ENCODE data around the gene PADI6.
A peak's percentile ranks its signal among the peaks of the same experiment; 100 is the strongest.

Gene PADI6

GRCh38 chr1:17425806-17426600 lies 54.0 kb downstream of the PADI6 start:
- H3K4me3 ChIP-seq (ENCODE audit: low read length), result no peak overlapping the region
- H3K36me3 ChIP-seq (ENCODE audit: control insufficient read depth, insufficient read depth, low read length), result peaks cover 33% of the 10 kb centered on the region
- no peak overlapping the region for H3K27ac ChIP-seq (ENCODE audit: low read depth, low read length)
- H3K23ac ChIP-seq (ENCODE audit: low read length), result no peak overlapping the region
- no peak overlapping the region for H2BK5ac ChIP-seq (ENCODE audit: low read length)
- H4K5ac ChIP-seq (ENCODE audit: low read length), result no peak overlapping the region
- H4K8ac ChIP-seq (ENCODE audit: low read depth, low read length), result no peak overlapping the region
- no peak overlapping the region for H3K9ac ChIP-seq (ENCODE audit: low read length)
- no peak overlapping the region for H3K18ac ChIP-seq (ENCODE audit: low read length)
- H2BK120ac ChIP-seq (ENCODE audit: low read depth, low read length), result no peak overlapping the region
- no peak overlapping the region for H3K4ac ChIP-seq (ENCODE audit: low read depth, low read length)
- no peak overlapping the region for H3K4me2 ChIP-seq (ENCODE audit: low read length)
- H3K79me2 ChIP-seq (ENCODE audit: control insufficient read depth, insufficient read depth, low read length), result peaks cover 75% of the 10 kb centered on the region
- DNase-seq, result no peak
- H3K27me3 ChIP-seq (ENCODE audit: insufficient read depth, low read length, poor library complexity), result no peaks in the 10 kb centered on the region
- H3K79me1 ChIP-seq (ENCODE audit: low read length), result peaks cover 30% of the 10 kb centered on the region
- H2BK15ac ChIP-seq (replicated peaks; ENCODE audit: low read depth), result no peak overlapping the region
- H2AK5ac ChIP-seq (ENCODE audit: low read length), result no peak overlapping the region
- H3K56ac ChIP-seq (ENCODE audit: low read length), result no peak overlapping the region
- H3K4me1 ChIP-seq (ENCODE audit: control insufficient read depth, low read depth, low read length), result peaks cover 2% of the 10 kb centered on the region
- no CpG with 5 or more reads among the region's 18 CpGs for WGBS (ENCODE audit: extremely low coverage, insufficient coverage, low lambda C conversion rate)

GRCh38 chr1:17427696-17428660 lies 56.0 kb downstream of the PADI6 start:
- Histone ChIP-seq H3K79me1 (ENCODE audit: low read length) (peaks cover 33% of the 10 kb centered on the region), H4K5ac (ENCODE audit: low read length) (no peak overlapping the region), H2BK15ac (replicated peaks; ENCODE audit: low read depth) (no peak overlapping the region), H3K56ac (ENCODE audit: low read length) (peak overlapping the region; percentile 22), H3K27me3 (ENCODE audit: insufficient read depth, low read length, poor library complexity) (no peaks in the 10 kb centered on the region), H3K79me2 (ENCODE audit: control insufficient read depth, insufficient read depth, low read length) (peaks cover 91% of the 10 kb centered on the region), H3K4me1 (ENCODE audit: control insufficient read depth, low read depth, low read length) (peaks cover 4% of the 10 kb centered on the region), H2AK5ac (ENCODE audit: low read length) (no peak overlapping the region), H3K18ac (ENCODE audit: low read length) (no peak overlapping the region), H3K4me3 (ENCODE audit: low read length) (no peak overlapping the region), H3K4ac (ENCODE audit: low read depth, low read length) (no peak overlapping the region), H3K9ac (ENCODE audit: low read length) (no peak overlapping the region), H3K4me2 (ENCODE audit: low read length) (no peak overlapping the region), H3K23ac (ENCODE audit: low read length) (no peak overlapping the region), H2BK120ac (ENCODE audit: low read depth, low read length) (no peak overlapping the region), H3K27ac (ENCODE audit: low read depth, low read length) (peak overlapping the region; percentile 29), H3K36me3 (ENCODE audit: control insufficient read depth, insufficient read depth, low read length) (peaks cover 33% of the 10 kb centered on the region), H4K8ac (ENCODE audit: low read depth, low read length) (no peak overlapping the region), H2BK5ac (ENCODE audit: low read length) (no peak overlapping the region)
- no peak for DNase-seq
- WGBS (ENCODE audit: extremely low coverage, insufficient coverage, low lambda C conversion rate), result no CpG with 5 or more reads among the region's 21 CpGs

- no peak overlapping the region for H3K18ac ChIP-seq (ENCODE audit: low read length)
- H3K27me3 ChIP-seq (ENCODE audit: insufficient read depth, low read length, poor library complexity), result no peaks in the 10 kb centered on the region
- no peak overlapping the region for H2AK5ac ChIP-seq (ENCODE audit: low read length)
- no peak overlapping the region for H2BK5ac ChIP-seq (ENCODE audit: low read length)
- no peak overlapping the region for H3K23ac ChIP-seq (ENCODE audit: low read length)
- DNase-seq, result no peak
- H3K4me3 ChIP-seq (ENCODE audit: low read length), result no peak overlapping the region
- H3K27ac ChIP-seq (ENCODE audit: low read depth, low read length), result peak overlapping the region; percentile 17
- H3K4ac ChIP-seq (ENCODE audit: low read depth, low read length), result no peak overlapping the region
- peaks cover 9% of the 10 kb centered on the region for H3K4me1 ChIP-seq (ENCODE audit: control insufficient read depth, low read depth, low read length)
- H2BK15ac ChIP-seq (replicated peaks; ENCODE audit: low read depth), result no peak overlapping the region
- H3K36me3 ChIP-seq (ENCODE audit: control insufficient read depth, insufficient read depth, low read length), result peaks cover 29% of the 10 kb centered on the region
- no peak overlapping the region for H2BK120ac ChIP-seq (ENCODE audit: low read depth, low read length)
- H3K4me2 ChIP-seq (ENCODE audit: low read length), result no peak overlapping the region
- H3K79me1 ChIP-seq (ENCODE audit: low read length), result peaks cover 26% of the 10 kb centered on the region
- H3K79me2 ChIP-seq (ENCODE audit: control insufficient read depth, insufficient read depth, low read length), result peaks cover 93% of the 10 kb centered on the region
- H3K9ac ChIP-seq (ENCODE audit: low read length), result no peak overlapping the region
- WGBS (ENCODE audit: extremely low coverage, insufficient coverage, low lambda C conversion rate), result no CpG with 5 or more reads among the region's 9 CpGs
- no peak overlapping the region for H4K8ac ChIP-seq (ENCODE audit: low read depth, low read length)
- H4K5ac ChIP-seq (ENCODE audit: low read length), result no peak overlapping the region
- no peak overlapping the region for H3K56ac ChIP-seq (ENCODE audit: low read length)
These were observed 57.2 kb downstream of the PADI6 start for GRCh38 chr1:17429183-17429582.

- peaks cover 14% of the 10 kb centered on the region for H3K36me3 ChIP-seq (ENCODE audit: control insufficient read depth, insufficient read depth, low read length)
These were observed 60.4 kb downstream of the PADI6 start for GRCh38 chr1:17432412-17432811.

GRCh38 chr1:17433261-17433660 lies 61.3 kb downstream of the PADI6 start:
- WGBS (ENCODE audit: extremely low coverage, insufficient coverage, low lambda C conversion rate), result no CpG with 5 or more reads among the region's 13 CpGs
- Histone ChIP-seq H2BK5ac (ENCODE audit: low read length) (peak overlapping the region; percentile 5), H3K4me3 (ENCODE audit: low read length) (no peak overlapping the region), H3K27me3 (ENCODE audit: insufficient read depth, low read length, poor library complexity) (no peaks in the 10 kb centered on the region), H3K56ac (ENCODE audit: low read length) (peak overlapping the region; percentile 35), H3K79me1 (ENCODE audit: low read length) (peaks cover 8% of the 10 kb centered on the region), H4K8ac (ENCODE audit: low read depth, low read length) (no peak overlapping the region), H3K9ac (ENCODE audit: low read length) (peak overlapping the region; percentile 13), H3K4me1 (ENCODE audit: control insufficient read depth, low read depth, low read length) (peaks cover 27% of the 10 kb centered on the region), H2BK15ac (replicated peaks; ENCODE audit: low read depth) (no peak overlapping the region), H3K4ac (ENCODE audit: low read depth, low read length) (peak overlapping the region; percentile 2), H3K36me3 (ENCODE audit: control insufficient read depth, insufficient read depth, low read length) (peaks cover 10% of the 10 kb centered on the region), H3K27ac (ENCODE audit: low read depth, low read length) (no peak overlapping the region), H3K18ac (ENCODE audit: low read length) (peak overlapping the region; percentile 9), H4K5ac (ENCODE audit: low read length) (no peak overlapping the region), H3K23ac (ENCODE audit: low read length) (no peak overlapping the region), H2AK5ac (ENCODE audit: low read length) (no peak overlapping the region), H3K79me2 (ENCODE audit: control insufficient read depth, insufficient read depth, low read length) (peaks cover 91% of the 10 kb centered on the region), H2BK120ac (ENCODE audit: low read depth, low read length) (no peak overlapping the region), H3K4me2 (ENCODE audit: low read length) (no peak overlapping the region)
- no peak for DNase-seq

More at GRCh38 chr1:17432412-17432811, 60.4 kb downstream of the PADI6 start:
- no peak for DNase-seq
- Histone ChIP-seq H3K79me1 (ENCODE audit: low read length) (peaks cover 12% of the 10 kb centered on the region), H4K8ac (ENCODE audit: low read depth, low read length) (no peak overlapping the region), H3K4me2 (ENCODE audit: low read length) (no peak overlapping the region), H2BK15ac (replicated peaks; ENCODE audit: low read depth) (no peak overlapping the region), H2BK5ac (ENCODE audit: low read length) (no peak overlapping the region), H3K4me1 (ENCODE audit: control insufficient read depth, low read depth, low read length) (peaks cover 27% of the 10 kb centered on the region), H3K27ac (ENCODE audit: low read depth, low read length) (no peak overlapping the region), H3K79me2 (ENCODE audit: control insufficient read depth, insufficient read depth, low read length) (peaks cover 94% of the 10 kb centered on the region), H2AK5ac (ENCODE audit: low read length) (no peak overlapping the region), H3K18ac (ENCODE audit: low read length) (no peak overlapping the region), H3K56ac (ENCODE audit: low read length) (no peak overlapping the region), H2BK120ac (ENCODE audit: low read depth, low read length) (no peak overlapping the region), H3K27me3 (ENCODE audit: insufficient read depth, low read length, poor library complexity) (no peaks in the 10 kb centered on the region), H3K4ac (ENCODE audit: low read depth, low read length) (no peak overlapping the region), H3K4me3 (ENCODE audit: low read length) (no peak overlapping the region), H4K5ac (ENCODE audit: low read length) (no peak overlapping the region), H3K9ac (ENCODE audit: low read length) (peak overlapping the region; percentile 0), H3K23ac (ENCODE audit: low read length) (no peak overlapping the region)
- WGBS (ENCODE audit: extremely low coverage, insufficient coverage, low lambda C conversion rate), result no CpG with 5 or more reads among the region's 3 CpGs

Data from mesendoderm (in vitro differentiated cells).